ENCODE results near the gene EXD3. TPM values are rescaled to one million over a fixed set of nuclear protein-coding genes. Genes with fewer than 3 reads are reported as not detected.

The EXD3 gene
- total RNA-seq, 1 experiment from 2014 or later, result 15.3 TPM

- no peak overlapping the region for H2AFZ ChIP-seq (ENCODE audit: low read length)
- no peak overlapping the region for H4K8ac ChIP-seq (replicated peaks; ENCODE audit: insufficient read length, low read depth, low read length)
- Mint-ChIP-seq H3K36me3 (ENCODE audit: insufficient read depth in 1 of 3, low read depth in 3 of 3) (peaks cover 0 to 1% (median 0%) of the 10 kb centered on the region in 3 experiments; a peak in 1 of 7 replicates), H3K9me3 (no peaks in the 10 kb centered on the region; a peak in 2 of 5 replicates), H3K4me3 (peak overlapping the region; percentile 58 to 77), H3K27ac (no peak overlapping the region), H3K27me3 (ENCODE audit: low read depth) (peaks cover 21% of the 10 kb centered on the region), H3K4me1 (peaks cover 7 to 10% of the 10 kb centered on the region in 2 experiments)
- no peak overlapping the region for H2BK20ac ChIP-seq (ENCODE audit: low read depth, low read length, poor library complexity, severe bottlenecking)
- H4K5ac ChIP-seq (ENCODE audit: insufficient read length, low read depth, low read length), result no peak overlapping the region
- H2BK15ac ChIP-seq (ENCODE audit: low read depth, low read length), result no peak overlapping the region; the same call in 1 of the 2 replicates
- no peaks in the 10 kb centered on the region for H3K4me1 ChIP-seq (ENCODE audit: insufficient read depth, low read length)
- H2AK5ac ChIP-seq (ENCODE audit: insufficient read length, low read length), result no peak overlapping the region
- no CpG with 5 or more reads among the region's 39 CpGs for whole genome bisulfite sequencing (ENCODE audit: extremely low coverage, insufficient read length, low lambda C conversion rate)
- no peak overlapping the region for H3K56ac ChIP-seq (ENCODE audit: insufficient read length, low read depth, low read length)
- no peak overlapping the region for H3K23ac ChIP-seq (ENCODE audit: insufficient read length, low read depth, low read length)
- no peaks in the 10 kb centered on the region for H4K20me1 ChIP-seq (ENCODE audit: control insufficient read depth, insufficient read depth, insufficient read length)
- peak overlapping the region; percentile 37; the same call in 1 of the 2 replicates for H3K14ac ChIP-seq (ENCODE audit: insufficient read depth, low read length)
- no peaks in the 10 kb centered on the region for H3K79me1 ChIP-seq (ENCODE audit: insufficient read depth, low read depth, low read length, poor library complexity, severe bottlenecking)
- no peak overlapping the region for H4K91ac ChIP-seq (ENCODE audit: insufficient read length, low read depth, low read length)
- no peak overlapping the region for H2BK5ac ChIP-seq (ENCODE audit: insufficient read length, low read length)
- H3K27ac ChIP-seq (ENCODE audit: insufficient read length, low read depth, low read length), result no peak overlapping the region
- H3K79me2 ChIP-seq (ENCODE audit: insufficient read depth, low read length), result no peaks in the 10 kb centered on the region
- no peak overlapping the region for H3K4ac ChIP-seq (ENCODE audit: low read depth, low read length)
- no peak overlapping the region for H2BK12ac ChIP-seq (ENCODE audit: insufficient read length, low read depth, low read length)
- no peak overlapping the region for H3K18ac ChIP-seq (ENCODE audit: insufficient read length, low read depth, low read length)
- H3K9me3 ChIP-seq (ENCODE audit: control insufficient read depth, low read depth, low read length), result no peaks in the 10 kb centered on the region
- peak overlapping the region; percentile 38 for H3K4me2 ChIP-seq (ENCODE audit: insufficient read depth, insufficient read length, low read length)
- no peaks in the 10 kb centered on the region for H3K27me3 ChIP-seq (ENCODE audit: insufficient read depth, low read length)
- TF ChIP-seq, protein P1, sequence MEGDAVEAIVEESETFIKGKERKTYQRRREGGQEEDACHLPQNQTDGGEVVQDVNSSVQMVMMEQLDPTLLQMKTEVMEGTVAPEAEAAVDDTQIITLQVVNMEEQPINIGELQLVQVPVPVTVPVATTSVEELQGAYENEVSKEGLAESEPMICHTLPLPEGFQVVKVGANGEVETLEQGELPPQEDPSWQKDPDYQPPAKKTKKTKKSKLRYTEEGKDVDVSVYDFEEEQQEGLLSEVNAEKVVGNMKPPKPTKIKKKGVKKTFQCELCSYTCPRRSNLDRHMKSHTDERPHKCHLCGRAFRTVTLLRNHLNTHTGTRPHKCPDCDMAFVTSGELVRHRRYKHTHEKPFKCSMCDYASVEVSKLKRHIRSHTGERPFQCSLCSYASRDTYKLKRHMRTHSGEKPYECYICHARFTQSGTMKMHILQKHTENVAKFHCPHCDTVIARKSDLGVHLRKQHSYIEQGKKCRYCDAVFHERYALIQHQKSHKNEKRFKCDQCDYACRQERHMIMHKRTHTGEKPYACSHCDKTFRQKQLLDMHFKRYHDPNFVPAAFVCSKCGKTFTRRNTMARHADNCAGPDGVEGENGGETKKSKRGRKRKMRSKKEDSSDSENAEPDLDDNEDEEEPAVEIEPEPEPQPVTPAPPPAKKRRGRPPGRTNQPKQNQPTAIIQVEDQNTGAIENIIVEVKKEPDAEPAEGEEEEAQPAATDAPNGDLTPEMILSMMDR (conservative IDR thresholded peaks at IDR 0.05), result no peak
- no peak overlapping the region for H2BK120ac ChIP-seq (ENCODE audit: low read depth, low read length, poor library complexity, severe bottlenecking)
- H3K23me2 ChIP-seq (ENCODE audit: insufficient read length, low read depth, low read length, poor library complexity, severe bottlenecking), result peaks cover 12% of the 10 kb centered on the region
- no peak overlapping the region for H3T11ph ChIP-seq (ENCODE audit: low read length)
- DNase-seq, result peak; percentile 51
- H3K9ac ChIP-seq (ENCODE audit: extremely low read depth, insufficient read length, low read length), result no peak overlapping the region
These were observed 141.4 kb downstream of the EXD3 start for GRCh38 chr9:137281345-137282116.
